HCT116 (cell line): ENCODE measurements around the gene MLLT6.

Source experiments
- CTCF ChIP-seq, 3 experiments: fragments of 200-600 bp in 1 of 3; sonication (generic) in 1 of 3; IDR thresholded peaks in 2 of 3; conservative IDR thresholded peaks in 1 of 3; 2 replicates each; pipeline ENCODE4 v1.5.1; 2012 to 2017; ENCODE audit warnings: low read depth in 2 of 3, low read length in 2 of 3, antibody characterized with exemption in 1 of 3, borderline replicate concordance in 1 of 3, control low read depth in 1 of 3, mild to moderate bottlenecking in 1 of 3, mixed read lengths in 1 of 3, mixed run types in 1 of 3, moderate library complexity in 1 of 3; ENCODE audit not compliant: insufficient read depth in 1 of 3
- EZH2 ChIP-seq: fragments of 200-600 bp; sonication (generic); IDR thresholded peaks from 2 replicates; pipeline ENCODE4 v1.6.1; 2017; ENCODE audit warnings: antibody characterized with exemption, mixed run types
- YY1 ChIP-seq: IDR thresholded peaks from 2 replicates; pipeline ENCODE4 v1.6.1; 2011; ENCODE audit warnings: low read length, low read depth, moderate library complexity, mild to moderate bottlenecking; ENCODE audit not compliant: insufficient replicate concordance; ENCODE audit errors: extremely low read depth

DNA sequence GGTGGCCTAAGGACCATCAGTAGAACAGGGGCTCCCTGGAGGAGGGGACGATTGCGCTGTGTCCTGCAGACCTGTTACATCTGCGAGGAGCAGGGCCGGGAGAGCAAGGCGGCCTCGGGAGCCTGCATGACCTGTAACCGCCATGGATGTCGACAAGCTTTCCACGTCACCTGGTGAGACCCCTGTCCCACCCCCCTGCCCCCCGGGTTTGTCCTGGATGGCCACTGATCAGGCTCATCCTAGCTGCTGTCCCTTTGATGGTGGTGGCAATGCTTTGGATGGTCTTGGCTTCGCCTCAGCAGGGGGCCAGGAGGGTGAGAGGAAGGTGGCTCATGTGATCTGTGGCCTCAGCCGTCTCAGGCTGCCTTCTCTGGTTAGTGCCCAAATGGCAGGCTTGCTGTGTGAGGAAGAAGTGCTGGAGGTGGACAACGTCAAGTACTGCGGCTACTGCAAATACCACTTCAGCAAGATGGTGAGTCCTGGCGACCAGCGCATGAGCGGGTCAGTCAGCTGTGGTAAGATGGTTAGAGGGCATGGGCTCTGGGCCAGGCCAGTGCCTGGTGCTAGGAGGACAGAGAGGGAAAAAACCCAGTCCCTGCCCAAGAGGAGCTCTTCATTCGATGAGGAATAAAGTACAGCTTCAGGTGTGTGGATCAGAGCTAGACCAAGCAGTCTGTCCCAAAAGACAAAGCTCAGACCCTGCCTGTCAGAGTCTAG lies 4.2 kb downstream of the MLLT6 start:
- TF ChIP-seq YY1, result no peak
- no peak for TF ChIP-seq CTCF (IDR thresholded peaks at IDR 0.05 in 2 of 3, conservative IDR thresholded peaks at IDR 0.05 in 1 of 3; ENCODE audit: borderline replicate concordance in 1 of 3, insufficient read depth in 1 of 3, low read depth in 2 of 3, low read length in 2 of 3)
- TF ChIP-seq EZH2, result no peak
